Measurements from ENCODE around the gene RPS6KA5.

Gene RPS6KA5

GRCh38 chr14:90871605-90872233 is 188.7 kb downstream of the RPS6KA5 start:
- in situ Hi-C loops (cut with MboI; ENCODE audit: low pct_unique_long_range_greater_than_20kb, low sequenced_read_pairs, unreplicated experiment), result no loop called here
- no peak for TF ChIP-seq CTCF (IDR thresholded peaks at IDR 0.05; ENCODE audit: extremely low read depth, insufficient read depth, missing control alignments)
- DNase-seq (ENCODE audit: low spot score), result no peak

GRCh38 chr14:90870950-90871604 is 189.4 kb downstream of the RPS6KA5 start:
- DNase-seq (ENCODE audit: low spot score), result no peak
- no peak for TF ChIP-seq CTCF (IDR thresholded peaks at IDR 0.05; ENCODE audit: extremely low read depth, insufficient read depth, missing control alignments)
- in situ Hi-C loops (cut with MboI; ENCODE audit: low pct_unique_long_range_greater_than_20kb, low sequenced_read_pairs, unreplicated experiment), result no loop called here

- TF ChIP-seq CTCF (IDR thresholded peaks at IDR 0.05; ENCODE audit: extremely low read depth, insufficient read depth, missing control alignments), result no peak
- in situ Hi-C loops (cut with MboI; ENCODE audit: low pct_unique_long_range_greater_than_20kb, low sequenced_read_pairs, unreplicated experiment), result no loop called here
- no peak for DNase-seq (ENCODE audit: low spot score)
These were observed 192.9 kb downstream of the RPS6KA5 start for GRCh38 chr14:90867501-90867900.

GRCh38 chr14:90866833-90867232 is 193.6 kb downstream of the RPS6KA5 start:
- in situ Hi-C loops (cut with MboI; ENCODE audit: low pct_unique_long_range_greater_than_20kb, low sequenced_read_pairs, unreplicated experiment), result no loop called here
- no peak for TF ChIP-seq CTCF (IDR thresholded peaks at IDR 0.05; ENCODE audit: extremely low read depth, insufficient read depth, missing control alignments)
- DNase-seq (ENCODE audit: low spot score), result no peak

GRCh38 chr14:90864741-90865140 is 195.7 kb downstream of the RPS6KA5 start:
- no peak for TF ChIP-seq CTCF (IDR thresholded peaks at IDR 0.05; ENCODE audit: extremely low read depth, insufficient read depth, missing control alignments)
- in situ Hi-C loops (cut with MboI; ENCODE audit: low pct_unique_long_range_greater_than_20kb, low sequenced_read_pairs, unreplicated experiment), result no loop called here
- no peak for DNase-seq (ENCODE audit: low spot score)

- no peak for TF ChIP-seq CTCF (IDR thresholded peaks at IDR 0.05; ENCODE audit: extremely low read depth, insufficient read depth, missing control alignments)
- in situ Hi-C loops (cut with MboI; ENCODE audit: low pct_unique_long_range_greater_than_20kb, low sequenced_read_pairs, unreplicated experiment), result no loop called here
- no peak for DNase-seq (ENCODE audit: low spot score)
These were observed 201.9 kb downstream of the RPS6KA5 start for GRCh38 chr14:90858511-90858910.

Data from GM13977 (cell line).